H1 (cell line): ENCODE results near the gene ABCC2.

Experiments used
- CEBPB ChIP-seq: IDR thresholded peaks from 2 replicates; pipeline ENCODE4 v1.6.1; 2012; ENCODE audit warnings: low read depth, low read length
- CTCF ChIP-seq, 3 experiments: IDR thresholded peaks; 1 replicate in 2 of 3; 2 replicates in 1 of 3; pipeline versions ENCODE4 v1.5.1 to v1.6.1; 2011; ENCODE audit warnings: low read length in 3 of 3, mild to moderate bottlenecking in 3 of 3, inconsistent platforms in 2 of 3, low read depth in 1 of 3, moderate library complexity in 1 of 3; ENCODE audit not compliant: insufficient read depth in 1 of 3; ENCODE audit errors: control extremely low read depth in 1 of 3
- EGR1 ChIP-seq: IDR thresholded peaks from 2 replicates; pipeline ENCODE4 v1.6.1; 2011; ENCODE audit warnings: low read depth, low read length, borderline replicate concordance
- EP300 ChIP-seq, 2 experiments: IDR thresholded peaks; 1 replicate in 1 of 2; 2 replicates in 1 of 2; pipeline ENCODE4 v1.6.1; 2011 to 2012; ENCODE audit warnings: low read depth in 2 of 2, low read length in 2 of 2, mild to moderate bottlenecking in 2 of 2, borderline replicate concordance in 1 of 2, inconsistent platforms in 1 of 2, moderate library complexity in 1 of 2
- GABPA ChIP-seq: IDR thresholded peaks from 2 replicates; pipeline ENCODE4 v1.6.1; 2011; ENCODE audit warnings: mild to moderate bottlenecking, low read length, moderate library complexity, borderline replicate concordance; ENCODE audit not compliant: insufficient read depth
- GTF2F1 ChIP-seq: IDR thresholded peaks from 2 replicates; pipeline ENCODE4 v1.6.1; 2012; ENCODE audit warnings: low read depth, low read length, improper control_type of control experiment, borderline replicate concordance
- PHF8 ChIP-seq: fragments of 200-600 bp; sonication (generic); conservative IDR thresholded peaks from 2 replicates; pipeline ENCODE4 v1.7.1; 2012; ENCODE audit warnings: low read depth, mild to moderate bottlenecking, inconsistent platforms, low read length, moderate library complexity
- POLR2A ChIP-seq, 2 experiments: IDR thresholded peaks; 1 replicate in 1 of 2; 2 replicates in 1 of 2; pipeline ENCODE4 v1.6.1; 2011; ENCODE audit warnings: low read depth in 2 of 2, low read length in 2 of 2, mild to moderate bottlenecking in 2 of 2; ENCODE audit errors: control extremely low read depth in 1 of 2
- SRF ChIP-seq: IDR thresholded peaks from 2 replicates; pipeline ENCODE4 v1.6.1; 2011; ENCODE audit warnings: mild to moderate bottlenecking, low read depth, low read length, moderate library complexity
- SUZ12 ChIP-seq: fragments of 200-600 bp; sonication (generic); IDR thresholded peaks from 2 replicates; pipeline ENCODE4 v1.6.1; 2012; ENCODE audit warnings: mild to moderate bottlenecking, inconsistent platforms, low read length, moderate library complexity, mixed read lengths
- TAF1 ChIP-seq: IDR thresholded peaks from 2 replicates; pipeline ENCODE4 v1.6.1; 2011; ENCODE audit warnings: mild to moderate bottlenecking, low read depth, low read length
- TAF7 ChIP-seq: optimal IDR thresholded peaks from 2 replicates; pipeline ENCODE3; 2011; ENCODE audit warnings: low read depth, mild to moderate bottlenecking, inconsistent platforms, low read length, moderate library complexity, borderline replicate concordance
- TF ChIP-seq, protein P1 (sequence below): IDR thresholded peaks from 2 replicates; pipeline ENCODE4 v1.6.1; 2012; ENCODE audit warnings: inconsistent platforms

GRCh38 chr10:99770408-99771045 lies 11.9 kb upstream of the ABCC2 start:
- TF ChIP-seq POLR2A (IDR thresholded peaks at IDR 0.05; ENCODE audit: control extremely low read depth in 1 of 2, low read depth in 2 of 2, low read length in 2 of 2): no peak
- no peak for TF ChIP-seq EP300 (IDR thresholded peaks at IDR 0.05; ENCODE audit: borderline replicate concordance in 1 of 2, low read depth in 2 of 2, low read length in 2 of 2)
- no peak for TF ChIP-seq GABPA
- TF ChIP-seq, protein P1, sequence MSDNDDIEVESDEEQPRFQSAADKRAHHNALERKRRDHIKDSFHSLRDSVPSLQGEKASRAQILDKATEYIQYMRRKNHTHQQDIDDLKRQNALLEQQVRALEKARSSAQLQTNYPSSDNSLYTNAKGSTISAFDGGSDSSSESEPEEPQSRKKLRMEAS: no peak
- no peak for TF ChIP-seq CTCF (IDR thresholded peaks at IDR 0.05; ENCODE audit: control extremely low read depth in 1 of 3, insufficient read depth in 1 of 3, low read depth in 1 of 3, low read length in 3 of 3)
- no peak for TF ChIP-seq CEBPB
- TF ChIP-seq SRF: no peak
- TF ChIP-seq TAF7: no peak
- TF ChIP-seq TAF1: no peak
- no peak for TF ChIP-seq SUZ12
- no peak for TF ChIP-seq PHF8
- TF ChIP-seq EGR1: no peak
- no peak for TF ChIP-seq GTF2F1
